GM23338 (cell line): Measurements from ENCODE around the gene KLK12.

Experiments
- CREB1 ChIP-seq: fragments of 250-450 bp; sonication (Bioruptor Pico); IDR thresholded peaks from 2 replicates; pipeline ENCODE4 v1.5.0; 2020; ENCODE audit warnings: low read depth, mild to moderate bottlenecking, moderate library complexity
- CTCF ChIP-seq, 2 experiments: fragments of 200-600 bp in 1 of 2; sonication (generic) in 1 of 2; conservative IDR thresholded peaks; 2 replicates each; pipeline versions ENCODE4 v1.5.1 to v1.6.1; 2016 to 2017; ENCODE audit warnings: antibody characterized with exemption in 2 of 2, low read depth in 2 of 2, mild to moderate bottlenecking in 2 of 2, moderate library complexity in 1 of 2
- ETS1 ChIP-seq: IDR thresholded peaks from 2 replicates; pipeline ENCODE4 v1.6.1; 2016; ENCODE audit warnings: antibody characterized with exemption
- EZH2 ChIP-seq: fragments of 200-600 bp; sonication (generic); IDR thresholded peaks from one replicate; pipeline ENCODE4 v1.8.0; 2017; ENCODE audit warnings: antibody characterized with exemption, mild to moderate bottlenecking, low read depth; ENCODE audit not compliant: unreplicated experiment
- EZH2phosphoT487 ChIP-seq: fragments of 200-600 bp; sonication (generic); IDR thresholded peaks from one replicate; pipeline ENCODE4 v1.8.1; 2018; ENCODE audit warnings: antibody characterized with exemption; ENCODE audit not compliant: unreplicated experiment
- JUNB ChIP-seq: IDR thresholded peaks from one replicate; pipeline ENCODE4 v1.6.1; 2016; ENCODE audit warnings: antibody characterized with exemption; ENCODE audit not compliant: unreplicated experiment
- NANOG ChIP-seq: IDR thresholded peaks from 2 replicates; pipeline ENCODE4 v1.6.1; 2016; ENCODE audit warnings: antibody characterized with exemption, borderline replicate concordance
- POLR2AphosphoS5 ChIP-seq: IDR thresholded peaks from 2 replicates; pipeline ENCODE4 v1.6.1; 2016; ENCODE audit warnings: antibody characterized with exemption, low read depth
- REST ChIP-seq: IDR thresholded peaks from one replicate; pipeline ENCODE4 v1.6.1; 2018; ENCODE audit warnings: antibody characterized with exemption; ENCODE audit not compliant: unreplicated experiment
- STAT1 ChIP-seq: IDR thresholded peaks from one replicate; pipeline ENCODE4 v1.6.1; 2016; ENCODE audit warnings: antibody characterized with exemption; ENCODE audit not compliant: unreplicated experiment
- ZNF114 ChIP-seq: fragments of 250-450 bp; sonication (Bioruptor Pico); IDR thresholded peaks from 2 replicates; pipeline ENCODE4 v1.5.0; 2020; ENCODE audit warnings: mild to moderate bottlenecking, moderate library complexity
- ZNF331 ChIP-seq: fragments of 250-450 bp; sonication (Bioruptor Pico); IDR thresholded peaks from 2 replicates; pipeline ENCODE4 v1.5.0; 2020; ENCODE audit warnings: low read depth, mild to moderate bottlenecking, moderate library complexity
- ZNF462 ChIP-seq: fragments of 250-450 bp; sonication (Bioruptor Pico); IDR thresholded peaks from 2 replicates; pipeline ENCODE4 v1.5.0; 2020; ENCODE audit warnings: mild to moderate bottlenecking, moderate library complexity

GRCh38 chr19:50980208-50980607, 54.6 kb downstream of the KLK12 start:
- TF ChIP-seq POLR2AphosphoS5, result no peak
- TF ChIP-seq CTCF (conservative IDR thresholded peaks at IDR 0.05; ENCODE audit: low read depth in 2 of 2), result no peak
- TF ChIP-seq REST, result no peak
- TF ChIP-seq NANOG, result no peak
- TF ChIP-seq EZH2, result no peak
- TF ChIP-seq EZH2phosphoT487, result no peak
- no peak for TF ChIP-seq CREB1
- TF ChIP-seq STAT1, result no peak
- TF ChIP-seq ZNF331 (CRISPR knock-in tag), result no peak
- no peak for TF ChIP-seq JUNB
- no peak for TF ChIP-seq ZNF462
- no peak for TF ChIP-seq ETS1
- TF ChIP-seq ZNF114 (CRISPR knock-in tag), result no peak
